ENCODE measurements around the gene M1AP. TPM values are rescaled to one million over a fixed set of nuclear protein-coding genes. Genes with fewer than 3 reads are reported as not detected.

The M1AP gene
- polyA plus RNA-seq, 2 of the 4 experiments (the other 2 are of a cell fraction), result not detected

DNA sequence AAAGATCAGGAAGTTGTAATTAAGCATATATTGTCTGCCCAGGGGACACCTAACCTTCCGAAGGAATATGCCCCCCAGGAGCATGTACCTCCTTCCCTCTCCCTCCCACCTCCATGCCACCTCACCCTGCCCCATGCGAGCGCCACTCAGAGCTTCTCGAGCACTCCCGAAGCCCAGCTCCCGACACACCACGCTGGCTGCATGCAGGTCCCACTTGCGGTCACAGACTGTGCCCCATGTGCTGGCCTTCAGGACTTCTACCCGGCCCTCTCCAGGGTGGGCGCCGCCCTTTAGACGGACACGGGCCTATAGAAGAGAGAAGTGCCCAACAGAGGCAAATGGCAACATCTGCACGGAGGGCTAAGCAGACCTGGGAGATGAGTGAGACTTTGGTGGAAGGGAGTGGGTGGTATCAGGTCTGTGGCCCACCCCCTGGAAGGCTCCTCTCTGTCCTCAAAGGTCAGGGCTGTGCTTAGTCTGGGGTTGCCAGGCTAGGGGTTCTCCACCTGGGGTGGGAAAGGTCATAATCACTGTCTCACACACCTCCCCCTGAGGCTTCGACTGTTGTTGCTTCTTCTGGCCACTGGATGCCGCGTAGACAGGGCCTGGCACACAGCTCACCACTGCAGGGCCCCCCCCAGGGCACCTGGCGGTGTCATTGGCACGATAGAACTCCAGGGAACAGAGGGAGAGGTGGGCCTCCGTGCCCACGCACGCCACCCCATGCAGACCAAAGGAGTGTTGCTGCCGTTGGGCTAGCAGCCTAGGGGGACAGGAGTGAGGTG is 111.8 kb downstream of the M1AP start:
- FAIRE-seq, result no peak
- CTCF ChIA-PET, result interaction anchor here (0.8 to 8.5 kb wide), 6 partner anchors 8 to 54 kb away, joined by 3 to 92 read pairs (median 4); partner anchors contain the start of genes CCDC142 and TTC31
- no peak for DNase-seq (ENCODE audit: low read depth in 1 of 2, low spot score in 1 of 2)
- H3K27ac ChIP-seq, result no peak overlapping the region
- H3K4me1 ChIP-seq, result no peaks in the 10 kb centered on the region
- H3K9me3 ChIP-seq, result no peaks in the 10 kb centered on the region
- no peak overlapping the region for H3K4me2 ChIP-seq
- WGBS (ENCODE audit: missing lambda C conversion rate), result 71% methylated on average over 23 of the region's 23 CpGs
- TF ChIP-seq SREBF2 (IDR thresholded peaks at IDR 0.05) (no peak), KDM1A (IDR thresholded peaks at IDR 0.05; ENCODE audit: low read depth) (no peak), POLR2A (IDR thresholded peaks at IDR 0.05; ENCODE audit: low read length) (no peak), HOXB5 (CRISPR knock-in tag; IDR thresholded peaks at IDR 0.05) (no peak), CHD2 (IDR thresholded peaks at IDR 0.05; ENCODE audit: low read length, partially characterized antibody) (no peak), SMC3 (IDR thresholded peaks at IDR 0.05) (no peak)
- TF ChIP-seq, protein P1, sequence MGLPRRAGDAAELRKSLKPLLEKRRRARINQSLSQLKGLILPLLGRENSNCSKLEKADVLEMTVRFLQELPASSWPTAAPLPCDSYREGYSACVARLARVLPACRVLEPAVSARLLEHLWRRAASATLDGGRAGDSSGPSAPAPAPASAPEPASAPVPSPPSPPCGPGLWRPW (IDR thresholded peaks at IDR 0.05), result no peak
- TF ChIP-seq, protein P2, sequence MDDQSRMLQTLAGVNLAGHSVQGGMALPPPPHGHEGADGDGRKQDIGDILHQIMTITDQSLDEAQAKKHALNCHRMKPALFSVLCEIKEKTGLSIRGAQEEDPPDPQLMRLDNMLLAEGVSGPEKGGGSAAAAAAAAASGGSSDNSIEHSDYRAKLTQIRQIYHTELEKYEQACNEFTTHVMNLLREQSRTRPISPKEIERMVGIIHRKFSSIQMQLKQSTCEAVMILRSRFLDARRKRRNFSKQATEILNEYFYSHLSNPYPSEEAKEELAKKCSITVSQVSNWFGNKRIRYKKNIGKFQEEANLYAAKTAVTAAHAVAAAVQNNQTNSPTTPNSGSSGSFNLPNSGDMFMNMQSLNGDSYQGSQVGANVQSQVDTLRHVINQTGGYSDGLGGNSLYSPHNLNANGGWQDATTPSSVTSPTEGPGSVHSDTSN (IDR thresholded peaks at IDR 0.05), result no peak
- ATAC-seq, result peak in 1 of 2 experiments; percentile 47; a peak in 3 of 6 replicates
- POLR2A ChIA-PET, result no interaction called here
- H3K4me3 ChIP-seq, result no peak overlapping the region

DNA sequence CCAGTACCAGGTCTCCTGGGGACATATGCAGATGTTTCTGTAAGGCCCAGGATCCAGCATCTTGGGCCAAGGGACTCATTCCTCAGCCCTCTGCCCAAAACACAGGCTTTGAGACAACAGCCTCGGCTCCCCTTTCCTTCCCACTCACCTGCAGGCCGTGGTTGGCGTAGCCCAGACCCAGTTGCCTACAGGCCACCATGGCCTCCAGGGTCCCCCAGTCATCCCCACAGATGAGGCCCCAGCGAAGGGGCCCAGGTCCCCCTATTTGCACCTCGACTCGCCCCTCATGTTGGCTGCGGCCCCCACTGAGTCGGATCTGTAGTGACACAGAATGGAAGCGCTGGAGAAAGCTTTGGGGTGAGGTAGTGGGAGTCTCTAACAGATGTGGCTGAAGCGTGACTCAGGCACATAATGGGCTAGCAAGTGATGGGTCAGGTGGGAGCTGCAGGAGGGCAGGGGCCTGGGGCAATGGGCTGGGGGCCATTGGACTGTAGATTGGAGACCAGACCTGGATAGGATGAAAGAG is 112.6 kb downstream of the M1AP start:
- CTCF ChIA-PET, result interaction anchor here (0.8 to 8.5 kb wide), 7 partner anchors 9 to 53 kb away, joined by 3 to 92 read pairs (median 4); partner anchors contain the start of genes CCDC142 and TTC31
- H3K4me2 ChIP-seq, result no peak overlapping the region
- H3K4me1 ChIP-seq, result peaks cover 7% of the 10 kb centered on the region; the same call in 2 of the 3 replicates
- POLR2A ChIA-PET, result no interaction called here
- whole genome bisulfite sequencing (ENCODE audit: missing lambda C conversion rate), result 72% methylated on average over 4 of the region's 10 CpGs
- FAIRE-seq, result no peak
- no peak overlapping the region for H3K4me3 ChIP-seq
- no peak for DNase-seq (ENCODE audit: low read depth in 1 of 2, low spot score in 1 of 2)
- no peak for ATAC-seq
- TF ChIP-seq ZNF302 (CRISPR knock-in tag; IDR thresholded peaks at IDR 0.05) (no peak), NR3C1 (IDR thresholded peaks at IDR 0.05) (no peak), PHF8 (IDR thresholded peaks at IDR 0.05; ENCODE audit: borderline replicate concordance, low read depth) (no peak), CEBPB (IDR thresholded peaks at IDR 0.05) (no peak), RNF2 (IDR thresholded peaks at IDR 0.05; ENCODE audit: borderline replicate concordance, low read depth) (no peak), MYC (IDR thresholded peaks at IDR 0.05; ENCODE audit: borderline replicate concordance, low read length) (no peak), HDAC2 (IDR thresholded peaks at IDR 0.05) (no peak), EHF (CRISPR knock-in tag; IDR thresholded peaks at IDR 0.05) (no peak), KDM1A (IDR thresholded peaks at IDR 0.05; ENCODE audit: low read depth) (no peak), HOXA7 (CRISPR knock-in tag; IDR thresholded peaks at IDR 0.05) (no peak), KDM5A (IDR thresholded peaks at IDR 0.05) (no peak), TP53 (CRISPR knock-in tag; IDR thresholded peaks at IDR 0.05) (no peak)
- TF ChIP-seq, protein P3, sequence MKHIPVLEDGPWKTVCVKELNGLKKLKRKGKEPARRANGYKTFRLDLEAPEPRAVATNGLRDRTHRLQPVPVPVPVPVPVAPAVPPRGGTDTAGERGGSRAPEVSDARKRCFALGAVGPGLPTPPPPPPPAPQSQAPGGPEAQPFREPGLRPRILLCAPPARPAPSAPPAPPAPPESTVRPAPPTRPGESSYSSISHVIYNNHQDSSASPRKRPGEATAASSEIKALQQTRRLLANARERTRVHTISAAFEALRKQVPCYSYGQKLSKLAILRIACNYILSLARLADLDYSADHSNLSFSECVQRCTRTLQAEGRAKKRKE (CRISPR knock-in tag; IDR thresholded peaks at IDR 0.05; ENCODE audit: low read depth), result no peak
- H3K27ac ChIP-seq, result no peak overlapping the region
- H3K9me3 ChIP-seq, result no peaks in the 10 kb centered on the region

DNA sequence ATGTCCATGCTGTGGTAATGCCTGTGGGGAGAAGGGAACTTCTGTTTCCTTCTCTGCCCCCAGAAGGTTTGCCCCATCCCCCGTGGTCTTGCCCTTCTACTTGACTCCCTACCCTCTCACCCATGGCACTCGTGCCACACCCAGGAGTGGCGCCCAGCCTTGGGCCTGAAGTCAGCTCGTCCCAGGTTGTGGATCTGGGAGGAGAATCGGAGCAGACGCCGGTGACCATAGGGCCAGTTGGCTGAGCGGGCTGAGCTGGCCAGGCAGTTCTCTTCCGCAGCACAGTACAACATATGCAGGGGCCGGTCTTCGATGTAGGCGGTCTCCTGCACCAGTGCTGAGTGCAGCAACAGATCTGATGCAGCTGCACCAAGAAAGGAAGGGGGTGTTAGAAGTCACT is 113.7 kb downstream of the M1AP start:
- no peak for ATAC-seq
- Histone ChIP-seq H3K9me3 (no peaks in the 10 kb centered on the region), H3K4me3 (no peak overlapping the region), H3K4me1 (peaks cover 7% of the 10 kb centered on the region; the same call in 2 of the 3 replicates), H3K27ac (no peak overlapping the region), H3K4me2 (no peak overlapping the region)
- ChIA-PET CTCF (interaction anchor here (0.7 to 8.5 kb wide), 5 partner anchors 10 to 53 kb away, joined by 4 to 92 read pairs (median 45); partner anchors contain the start of genes CCDC142, PCGF1 and TTC31), POLR2A (no interaction called here)
- TF ChIP-seq FOXS1 (CRISPR knock-in tag; IDR thresholded peaks at IDR 0.05) (no peak), RCOR1 (IDR thresholded peaks at IDR 0.05; ENCODE audit: low read depth, low read length) (no peak), RARB (CRISPR knock-in tag; IDR thresholded peaks at IDR 0.05) (no peak), POLR2A (IDR thresholded peaks at IDR 0.05; ENCODE audit: low read length) (0 out of 2 replicates have a peak, but pooled peaks have one; percentile 6)
- TF ChIP-seq, protein P1 (IDR thresholded peaks at IDR 0.05), result no peak
- no peak for DNase-seq (ENCODE audit: low read depth in 1 of 2, low spot score in 1 of 2)
- 83% methylated on average over 9 of the region's 12 CpGs for WGBS (ENCODE audit: missing lambda C conversion rate)
- FAIRE-seq, result no peak
